ENCODE data around the gene MTMR10. TPM values are rescaled to one million over a fixed set of nuclear protein-coding genes. Genes with fewer than 3 reads are reported as not detected.
A peak's percentile ranks its signal among the peaks of the same experiment; 100 is the strongest.

MTMR10 gene
- total RNA-seq, 2 donors from 2014 or later: 12.4 to 16.2 TPM

- WGBS, 2 experiments (ENCODE audit: insufficient coverage in 1 of 2, insufficient read length in 1 of 2): 86 to 89% methylated on average over 4 to 7 of the region's 7 CpGs
- Histone ChIP-seq H3K4me3 (ENCODE audit: low read length) (no peak overlapping the region), H3K4me1 (ENCODE audit: control insufficient read depth, insufficient read depth, low read length) (no peaks in the 10 kb centered on the region), H3K9me3 (ENCODE audit: control insufficient read depth, low read length) (peaks cover 18% of the 10 kb centered on the region), H3K36me3 (ENCODE audit: control insufficient read depth, insufficient read depth, low read length) (peaks cover 85% of the 10 kb centered on the region), H3K27ac (ENCODE audit: low read depth, low read length) (no peak overlapping the region), H3K9ac (ENCODE audit: extremely low read depth, low read length, poor library complexity, severe bottlenecking) (no peak overlapping the region), H3K27me3 (ENCODE audit: control insufficient read depth, insufficient read depth, low read length, poor library complexity, severe bottlenecking) (no peaks in the 10 kb centered on the region)
- H3K36me3 Mint-ChIP-seq (ENCODE audit: low read depth): peaks cover 80% of the 10 kb centered on the region
- H3K27ac Mint-ChIP-seq: peak overlapping the region; percentile 61
- TF ChIP-seq, protein P1, sequence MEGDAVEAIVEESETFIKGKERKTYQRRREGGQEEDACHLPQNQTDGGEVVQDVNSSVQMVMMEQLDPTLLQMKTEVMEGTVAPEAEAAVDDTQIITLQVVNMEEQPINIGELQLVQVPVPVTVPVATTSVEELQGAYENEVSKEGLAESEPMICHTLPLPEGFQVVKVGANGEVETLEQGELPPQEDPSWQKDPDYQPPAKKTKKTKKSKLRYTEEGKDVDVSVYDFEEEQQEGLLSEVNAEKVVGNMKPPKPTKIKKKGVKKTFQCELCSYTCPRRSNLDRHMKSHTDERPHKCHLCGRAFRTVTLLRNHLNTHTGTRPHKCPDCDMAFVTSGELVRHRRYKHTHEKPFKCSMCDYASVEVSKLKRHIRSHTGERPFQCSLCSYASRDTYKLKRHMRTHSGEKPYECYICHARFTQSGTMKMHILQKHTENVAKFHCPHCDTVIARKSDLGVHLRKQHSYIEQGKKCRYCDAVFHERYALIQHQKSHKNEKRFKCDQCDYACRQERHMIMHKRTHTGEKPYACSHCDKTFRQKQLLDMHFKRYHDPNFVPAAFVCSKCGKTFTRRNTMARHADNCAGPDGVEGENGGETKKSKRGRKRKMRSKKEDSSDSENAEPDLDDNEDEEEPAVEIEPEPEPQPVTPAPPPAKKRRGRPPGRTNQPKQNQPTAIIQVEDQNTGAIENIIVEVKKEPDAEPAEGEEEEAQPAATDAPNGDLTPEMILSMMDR (conservative IDR thresholded peaks at IDR 0.05): no peak
- no peaks in the 10 kb centered on the region for H3K4me1 Mint-ChIP-seq
- no peaks in the 10 kb centered on the region for H3K27me3 Mint-ChIP-seq (ENCODE audit: insufficient read depth)
- no peak for DNase-seq
- no peak overlapping the region for H3K4me3 Mint-ChIP-seq
- H3K9me3 Mint-ChIP-seq: peaks cover 4% of the 10 kb centered on the region
These were observed 37.6 kb downstream of the MTMR10 start for GRCh38 chr15:30953731-30954378.

GRCh38 chr15:30953183-30953582, 38.2 kb downstream of the MTMR10 start:
- H3K4me3 ChIP-seq (ENCODE audit: low read length): no peak overlapping the region
- no peaks in the 10 kb centered on the region for H3K27me3 ChIP-seq (ENCODE audit: control insufficient read depth, insufficient read depth, low read length, poor library complexity, severe bottlenecking)
- H3K36me3 Mint-ChIP-seq (ENCODE audit: low read depth): peaks cover 84% of the 10 kb centered on the region
- peaks cover 85% of the 10 kb centered on the region for H3K36me3 ChIP-seq (ENCODE audit: control insufficient read depth, insufficient read depth, low read length)
- H3K9me3 ChIP-seq (ENCODE audit: control insufficient read depth, low read length): peaks cover 18% of the 10 kb centered on the region
- no peaks in the 10 kb centered on the region for H3K27me3 Mint-ChIP-seq (ENCODE audit: insufficient read depth)
- no peaks in the 10 kb centered on the region for H3K4me1 ChIP-seq (ENCODE audit: control insufficient read depth, insufficient read depth, low read length)
- no peaks in the 10 kb centered on the region for H3K4me1 Mint-ChIP-seq
- no peak overlapping the region for H3K27ac Mint-ChIP-seq
- 92 to 98% methylated on average over 5 to 6 of the region's 7 CpGs for WGBS, 2 experiments (ENCODE audit: insufficient coverage in 1 of 2, insufficient read length in 1 of 2)
- peaks cover 6% of the 10 kb centered on the region for H3K9me3 Mint-ChIP-seq
- no peak overlapping the region for H3K4me3 Mint-ChIP-seq
- TF ChIP-seq, protein P1 (conservative IDR thresholded peaks at IDR 0.05): no peak
- H3K9ac ChIP-seq (ENCODE audit: extremely low read depth, low read length, poor library complexity, severe bottlenecking): no peak overlapping the region
- no peak overlapping the region for H3K27ac ChIP-seq (ENCODE audit: low read depth, low read length)
- DNase-seq: no peak

DNA sequence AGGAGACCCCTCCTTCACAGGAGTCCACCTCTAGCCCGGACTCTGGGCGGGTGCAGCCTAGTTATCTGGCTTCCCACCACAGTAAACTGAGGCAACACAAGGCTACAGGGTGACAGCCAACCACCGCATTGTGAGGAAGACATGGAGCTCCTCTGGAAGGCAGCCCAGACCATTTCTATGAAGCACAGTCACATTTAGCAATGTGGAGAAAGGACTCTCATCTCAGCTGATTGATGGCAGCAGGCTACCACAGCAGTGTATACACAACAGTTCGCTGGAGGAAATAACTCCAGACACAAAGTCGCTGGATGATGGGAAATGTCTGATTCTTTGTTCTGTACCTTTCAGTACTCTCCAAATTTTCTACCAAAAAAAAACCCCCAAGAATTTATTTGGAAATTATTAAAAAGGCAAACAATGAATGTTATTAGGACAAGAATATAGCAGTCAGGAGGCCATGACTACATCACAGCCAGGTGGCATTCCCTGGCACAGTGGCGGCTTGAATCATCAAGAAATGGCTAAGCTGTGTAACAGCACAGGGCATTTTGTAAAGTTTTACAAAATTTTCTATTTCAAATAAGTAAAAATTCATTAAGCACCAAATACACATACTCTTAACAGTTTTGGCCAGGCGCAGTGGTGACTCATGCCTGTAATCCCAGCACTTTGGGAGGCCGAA, 47.6 kb downstream of the MTMR10 start:
- Mint-ChIP-seq H3K27ac (no peak overlapping the region), H3K36me3 (ENCODE audit: low read depth) (peaks cover 69% of the 10 kb centered on the region), H3K4me3 (no peak overlapping the region), H3K27me3 (ENCODE audit: insufficient read depth) (no peaks in the 10 kb centered on the region), H3K4me1 (no peaks in the 10 kb centered on the region), H3K9me3 (peaks cover 1% of the 10 kb centered on the region)
- Histone ChIP-seq H3K9ac (ENCODE audit: extremely low read depth, low read length, poor library complexity, severe bottlenecking) (no peak overlapping the region), H3K4me1 (ENCODE audit: control insufficient read depth, insufficient read depth, low read length) (no peaks in the 10 kb centered on the region), H3K36me3 (ENCODE audit: control insufficient read depth, insufficient read depth, low read length) (peaks cover 86% of the 10 kb centered on the region), H3K9me3 (ENCODE audit: control insufficient read depth, low read length) (no peaks in the 10 kb centered on the region), H3K4me3 (ENCODE audit: low read length) (no peak overlapping the region), H3K27me3 (ENCODE audit: control insufficient read depth, insufficient read depth, low read length, poor library complexity, severe bottlenecking) (no peaks in the 10 kb centered on the region), H3K27ac (ENCODE audit: low read depth, low read length) (no peak overlapping the region)
- TF ChIP-seq, protein P1 (conservative IDR thresholded peaks at IDR 0.05): no peak
- 93 to 95% methylated on average over 2 to 8 of the region's 8 CpGs for WGBS, 2 experiments (ENCODE audit: insufficient coverage in 1 of 2, insufficient read length in 1 of 2)
- no peak for DNase-seq
